ENCODE results near the gene FCHSD2.

FCHSD2 gene

DNA sequence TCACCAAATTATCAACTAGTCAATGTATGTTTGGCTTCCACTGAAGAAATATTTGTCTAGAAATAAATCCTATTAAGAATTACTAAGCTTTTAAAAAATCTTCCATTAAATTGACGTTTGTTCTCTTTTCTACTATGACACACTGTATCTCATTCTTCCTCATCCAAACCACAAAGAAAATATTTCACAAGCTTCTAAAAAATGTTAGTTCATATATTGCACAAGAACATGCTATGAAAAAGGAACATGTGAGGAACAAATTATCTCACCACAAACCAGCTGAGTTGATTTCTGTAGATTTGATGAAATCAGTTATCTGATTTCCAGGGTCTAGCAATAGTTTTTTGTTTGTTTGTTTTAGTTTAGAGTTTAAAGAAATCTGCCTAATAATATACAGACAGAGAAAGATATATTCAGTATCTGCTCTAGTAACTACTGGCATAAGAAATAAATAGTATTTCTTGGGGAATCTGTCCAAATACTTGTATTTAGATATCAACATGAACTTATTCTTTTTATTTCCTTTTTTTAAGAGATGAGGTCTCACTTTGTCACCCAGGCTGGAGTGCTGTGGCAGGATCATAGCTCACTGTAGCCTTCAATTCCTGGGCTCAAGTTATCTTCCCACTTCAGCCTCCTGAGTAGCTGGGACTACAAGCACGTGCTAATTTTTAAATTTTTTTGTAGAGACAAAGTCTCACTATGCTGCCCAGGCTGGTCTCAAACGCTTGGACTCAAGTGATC is 166.2 kb downstream of the FCHSD2 start:
- TF ChIP-seq CTCF (IDR thresholded peaks at IDR 0.05; ENCODE audit: insufficient read depth, missing control alignments), result no peak
- FAIRE-seq (no peak), DNase-seq (ENCODE audit: insufficient read length, low spot score) (no peak)

- no peak for TF ChIP-seq CTCF (IDR thresholded peaks at IDR 0.05; ENCODE audit: insufficient read depth, missing control alignments)
- no peak for DNase-seq (ENCODE audit: insufficient read length, low spot score)
- FAIRE-seq, result no peak
Measured at GRCh38 chr11:72974487-72975205, 167.5 kb downstream of the FCHSD2 start.

DNA sequence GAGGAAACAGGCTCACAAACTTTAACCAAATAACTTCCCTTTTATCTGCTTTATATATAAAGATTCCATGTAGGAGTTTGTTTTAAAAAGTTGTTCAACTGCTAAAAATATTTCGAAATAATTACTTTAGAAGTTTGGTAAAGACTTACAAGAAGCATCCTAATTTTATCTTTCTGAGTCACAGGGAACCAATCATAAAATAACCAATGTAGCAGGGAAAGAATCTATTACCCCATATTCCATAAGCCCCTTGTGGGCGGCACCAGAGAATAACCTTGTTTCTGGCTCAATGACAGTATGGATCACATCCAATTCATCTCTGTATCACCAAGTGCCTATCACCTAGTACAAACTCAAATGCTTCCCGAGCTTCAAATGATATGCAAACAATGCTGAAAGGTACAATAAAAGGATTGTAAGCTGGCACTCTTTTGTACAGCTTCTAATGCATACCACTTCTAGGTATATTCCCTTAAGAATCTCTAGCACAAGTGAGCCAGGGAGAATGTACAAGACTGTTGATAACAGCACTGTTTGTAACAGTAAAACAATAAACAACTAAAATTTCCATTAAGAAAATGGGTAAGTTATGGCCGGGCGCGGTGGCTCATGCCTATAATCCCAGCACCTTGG is 169.5 kb downstream of the FCHSD2 start:
- no peak for FAIRE-seq
- no peak for DNase-seq (ENCODE audit: insufficient read length, low spot score)
- TF ChIP-seq CTCF (IDR thresholded peaks at IDR 0.05; ENCODE audit: insufficient read depth, missing control alignments), result no peak

GRCh38 chr11:72971192-72971967 is 170.7 kb downstream of the FCHSD2 start:
- FAIRE-seq (peak; percentile 75), DNase-seq (ENCODE audit: insufficient read length, low spot score) (no peak)
- no peak for TF ChIP-seq CTCF (IDR thresholded peaks at IDR 0.05; ENCODE audit: insufficient read depth, missing control alignments)

GRCh38 chr11:72970557-72971118 is 171.5 kb downstream of the FCHSD2 start:
- TF ChIP-seq CTCF (IDR thresholded peaks at IDR 0.05; ENCODE audit: insufficient read depth, missing control alignments), result no peak
- no peak for DNase-seq (ENCODE audit: insufficient read length, low spot score)
- FAIRE-seq, result no peak

DNA sequence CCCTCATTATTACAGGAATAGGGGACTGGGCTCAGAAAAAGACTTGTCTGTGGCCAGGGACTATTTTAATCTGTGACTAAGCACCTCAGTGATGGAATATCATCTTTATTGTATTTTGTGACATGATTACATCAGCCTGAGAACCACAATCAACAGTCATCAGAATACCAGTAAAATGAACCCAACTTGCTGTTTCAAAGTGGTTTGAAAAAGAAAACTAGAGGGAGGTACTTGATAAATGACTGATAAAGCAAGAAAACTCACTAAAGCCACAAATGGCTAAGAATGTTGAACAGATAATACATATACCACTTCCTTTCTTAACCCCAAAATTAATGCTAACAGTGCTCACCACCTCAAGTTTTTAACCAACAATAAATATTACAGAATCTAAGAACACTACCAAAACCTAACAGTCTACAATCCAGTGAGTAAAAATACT is 172.2 kb downstream of the FCHSD2 start:
- no peak for DNase-seq (ENCODE audit: insufficient read length, low spot score)
- FAIRE-seq, result no peak
- TF ChIP-seq CTCF (IDR thresholded peaks at IDR 0.05; ENCODE audit: insufficient read depth, missing control alignments), result no peak
